Neuronal stem cell (in vitro differentiated cells): ENCODE measurements around the gene ELF5.

Source experiments
- DNase-seq: peaks from one replicate; pipeline ENCODE4 v3.0.0-alpha.2; 2013; ENCODE audit warnings: low spot score
- H2AFZ ChIP-seq: one replicate; pipeline ENCODE4 v1.6.1; 2013; ENCODE audit warnings: mild to moderate bottlenecking, low read length, inconsistent platforms
- H2AK5ac ChIP-seq: 2 replicates; pipeline ENCODE4 v1.6.1; 2013; ENCODE audit warnings: low read depth, mild to moderate bottlenecking, inconsistent platforms, low read length, moderate library complexity, mixed read lengths
- H2BK120ac ChIP-seq: 2 replicates; pipeline ENCODE4 v1.6.1; 2013; ENCODE audit warnings: low read depth, mild to moderate bottlenecking, inconsistent platforms, low read length, moderate library complexity, mixed read lengths
- H2BK12ac ChIP-seq: one replicate; pipeline ENCODE4 v1.6.1; 2013; ENCODE audit warnings: low read length, inconsistent platforms
- H2BK15ac ChIP-seq: 2 replicates; pipeline ENCODE4 v1.6.1; 2013; ENCODE audit warnings: mild to moderate bottlenecking, low read length, inconsistent platforms, mixed read lengths
- H2BK5ac ChIP-seq: one replicate; pipeline ENCODE4 v1.6.1; 2013; ENCODE audit warnings: inconsistent platforms, mild to moderate bottlenecking, low read length, moderate library complexity
- H3K14ac ChIP-seq: one replicate; pipeline ENCODE4 v1.6.1; 2013; ENCODE audit warnings: low read length, inconsistent platforms
- H3K18ac ChIP-seq: 2 replicates; pipeline ENCODE4 v1.6.1; 2013; ENCODE audit warnings: low read length, inconsistent platforms
- H3K23ac ChIP-seq: 2 replicates; pipeline ENCODE4 v1.6.1; 2013; ENCODE audit warnings: low read depth, mild to moderate bottlenecking, mixed read lengths, low read length, inconsistent platforms; ENCODE audit not compliant: poor library complexity
- H3K27ac ChIP-seq: replicated peaks from 3 replicates; pipeline ENCODE4 v1.5.1; 2013; ENCODE audit warnings: low read length, inconsistent platforms
- H3K27me3 ChIP-seq, 3 experiments: 2 replicates each; pipeline ENCODE4 v1.6.1; 2013; ENCODE audit warnings: low read length in 3 of 3, mild to moderate bottlenecking in 2 of 3, inconsistent platforms in 1 of 3, low read depth in 1 of 3, mixed read lengths in 1 of 3, moderate library complexity in 1 of 3; ENCODE audit not compliant: control insufficient read depth in 3 of 3, insufficient read depth in 3 of 3
- H3K36me3 ChIP-seq, 2 donors: replicated peaks in 1 of 2; 2 replicates each; pipeline ENCODE4 v1.6.1; 2013; ENCODE audit warnings: low read length in 2 of 2; ENCODE audit not compliant: control insufficient read depth in 2 of 2, insufficient read depth in 2 of 2
- H3K4ac ChIP-seq: 2 replicates; pipeline ENCODE4 v1.6.1; 2013; ENCODE audit warnings: inconsistent platforms, mild to moderate bottlenecking, low read length, moderate library complexity
- H3K4me1 ChIP-seq, 2 donors: 1 replicate in 1 of 2; 2 replicates in 1 of 2; pipeline ENCODE4 v1.6.1; 2013; ENCODE audit warnings: low read length in 2 of 2, low read depth in 1 of 2; ENCODE audit not compliant: control insufficient read depth in 2 of 2, insufficient read depth in 1 of 2
- H3K4me2 ChIP-seq: one replicate; pipeline ENCODE4 v1.6.1; 2013; ENCODE audit warnings: mild to moderate bottlenecking, low read length, inconsistent platforms; ENCODE audit not compliant: insufficient read depth, poor library complexity, severe bottlenecking
- H3K4me3 ChIP-seq, 2 donors: 2 replicates each; pipeline ENCODE4 v1.5.1; 2013; ENCODE audit warnings: low read length in 2 of 2, mild to moderate bottlenecking in 2 of 2, inconsistent platforms in 1 of 2, moderate library complexity in 1 of 2
- H3K79me1 ChIP-seq: one replicate; pipeline ENCODE4 v1.6.1; 2013; ENCODE audit warnings: low read depth, mild to moderate bottlenecking, inconsistent platforms, low read length, moderate library complexity
- H3K9ac ChIP-seq: one replicate; pipeline ENCODE4 v1.6.1; 2013; ENCODE audit warnings: mild to moderate bottlenecking, low read depth, low read length, inconsistent platforms; ENCODE audit not compliant: poor library complexity
- H3K9me3 ChIP-seq, 2 donors: replicated peaks in 1 of 2; 2 replicates each; pipeline versions ENCODE3 to v1.6.1; 2013; ENCODE audit warnings: low read length in 2 of 2, mild to moderate bottlenecking in 2 of 2, inconsistent platforms in 1 of 2, low read depth in 1 of 2, mixed read lengths in 1 of 2, moderate library complexity in 1 of 2; ENCODE audit not compliant: control insufficient read depth in 2 of 2, insufficient read depth in 1 of 2
- H4K8ac ChIP-seq: one replicate; pipeline ENCODE4 v1.6.1; 2013; ENCODE audit warnings: low read depth, mild to moderate bottlenecking, inconsistent platforms, low read length, moderate library complexity
- H4K91ac ChIP-seq: one replicate; pipeline ENCODE4 v1.6.1; 2013; ENCODE audit warnings: low read length, low read depth, mild to moderate bottlenecking, inconsistent platforms; ENCODE audit not compliant: poor library complexity
- WGBS, 2 donors: extraction: QIAGEN DNeasy Blood & Tissue Kit; methylation state at CpG; one replicate each; pipeline ENCODE4 v1.1.7; 2013; ENCODE audit warnings: missing lambda C conversion rate in 2 of 2, mixed read lengths in 1 of 2; ENCODE audit not compliant: insufficient read length in 2 of 2, insufficient replicate concordance in 1 of 2; ENCODE audit errors: extremely low coverage in 2 of 2; 5-methylcytosine and 5-hydroxymethylcytosine counted together

ELF5 gene

GRCh38 chr11:34441814-34442213 is 71.8 kb downstream of the ELF5 start:
- no peak overlapping the region for H3K4me2 ChIP-seq
- H3K23ac ChIP-seq, result no peak overlapping the region
- no peak overlapping the region for H2AK5ac ChIP-seq
- H3K4ac ChIP-seq, result no peak overlapping the region
- no peak overlapping the region for H4K8ac ChIP-seq
- H3K27ac ChIP-seq, result no peak overlapping the region
- H3K27me3 ChIP-seq, result no peaks in the 10 kb centered on the region
- H3K9ac ChIP-seq, result no peak overlapping the region
- H2BK12ac ChIP-seq, result no peak overlapping the region
- no peak overlapping the region for H2BK5ac ChIP-seq
- H3K4me1 ChIP-seq, result peaks cover 0 to 2% of the 10 kb centered on the region in 2 donors
- H3K18ac ChIP-seq, result no peak overlapping the region
- H2AFZ ChIP-seq, result no peak overlapping the region
- H2BK15ac ChIP-seq, result no peak overlapping the region
- no peak overlapping the region for H3K4me3 ChIP-seq
- H3K79me1 ChIP-seq, result no peaks in the 10 kb centered on the region
- no peak overlapping the region for H3K14ac ChIP-seq
- peaks cover 0 to 1% of the 10 kb centered on the region in 2 donors for H3K36me3 ChIP-seq
- no peak overlapping the region for H2BK120ac ChIP-seq
- H4K91ac ChIP-seq, result no peak overlapping the region
- no peak for DNase-seq
- peaks cover 0 to 6% of the 10 kb centered on the region in 2 donors for H3K9me3 ChIP-seq

DNA sequence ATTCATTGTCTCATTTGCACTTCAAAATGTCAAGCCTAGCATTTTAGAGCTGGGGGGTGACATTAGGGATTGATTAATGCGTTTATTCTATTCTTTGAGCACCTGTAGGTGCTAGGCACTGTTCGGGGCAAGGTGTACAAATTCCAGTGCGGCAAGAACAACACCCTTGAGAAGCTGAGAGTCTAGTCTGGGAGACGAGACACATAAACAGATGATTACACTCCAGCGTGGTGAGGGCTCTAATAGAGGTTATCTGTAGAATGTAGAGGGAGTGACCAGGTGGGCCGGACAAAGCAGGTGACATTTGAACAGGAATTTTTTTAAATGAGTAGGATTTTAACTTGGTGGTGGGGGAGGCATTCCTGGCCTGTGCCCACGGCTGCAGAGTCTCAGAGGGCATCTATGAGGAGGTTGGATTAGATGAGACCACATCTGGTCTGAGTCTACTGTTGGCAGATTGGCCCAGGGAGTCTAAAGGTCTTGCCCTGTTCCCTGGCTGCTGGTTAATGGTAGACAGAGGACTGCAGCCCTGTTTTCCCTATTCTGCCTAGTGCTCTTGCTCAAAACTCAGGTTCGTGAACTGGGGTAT is 73.9 kb downstream of the ELF5 start:
- H2AK5ac ChIP-seq, result no peak overlapping the region
- H3K4me2 ChIP-seq, result no peak overlapping the region
- DNase-seq, result no peak
- H3K27ac ChIP-seq, result no peak overlapping the region
- no CpG with 5 or more reads among the region's 8 CpGs for WGBS, 2 donors
- peaks cover 0 to 6% of the 10 kb centered on the region in 2 donors for H3K9me3 ChIP-seq
- H2BK12ac ChIP-seq, result no peak overlapping the region
- H2BK15ac ChIP-seq, result no peak overlapping the region
- H3K4me1 ChIP-seq, result peaks cover 0 to 2% of the 10 kb centered on the region in 2 donors
- no peak overlapping the region for H4K8ac ChIP-seq
- no peak overlapping the region for H3K18ac ChIP-seq
- H2BK5ac ChIP-seq, result no peak overlapping the region
- H3K23ac ChIP-seq, result no peak overlapping the region
- peaks cover 0 to 1% of the 10 kb centered on the region in 2 donors for H3K36me3 ChIP-seq
- no peak overlapping the region for H4K91ac ChIP-seq
- H3K14ac ChIP-seq, result no peak overlapping the region
- no peak overlapping the region for H3K4me3 ChIP-seq
- no peaks in the 10 kb centered on the region for H3K27me3 ChIP-seq
- no peak overlapping the region for H3K4ac ChIP-seq
- H3K9ac ChIP-seq, result no peak overlapping the region
- H2AFZ ChIP-seq, result no peak overlapping the region
- no peaks in the 10 kb centered on the region for H3K79me1 ChIP-seq
- H2BK120ac ChIP-seq, result no peak overlapping the region

DNA sequence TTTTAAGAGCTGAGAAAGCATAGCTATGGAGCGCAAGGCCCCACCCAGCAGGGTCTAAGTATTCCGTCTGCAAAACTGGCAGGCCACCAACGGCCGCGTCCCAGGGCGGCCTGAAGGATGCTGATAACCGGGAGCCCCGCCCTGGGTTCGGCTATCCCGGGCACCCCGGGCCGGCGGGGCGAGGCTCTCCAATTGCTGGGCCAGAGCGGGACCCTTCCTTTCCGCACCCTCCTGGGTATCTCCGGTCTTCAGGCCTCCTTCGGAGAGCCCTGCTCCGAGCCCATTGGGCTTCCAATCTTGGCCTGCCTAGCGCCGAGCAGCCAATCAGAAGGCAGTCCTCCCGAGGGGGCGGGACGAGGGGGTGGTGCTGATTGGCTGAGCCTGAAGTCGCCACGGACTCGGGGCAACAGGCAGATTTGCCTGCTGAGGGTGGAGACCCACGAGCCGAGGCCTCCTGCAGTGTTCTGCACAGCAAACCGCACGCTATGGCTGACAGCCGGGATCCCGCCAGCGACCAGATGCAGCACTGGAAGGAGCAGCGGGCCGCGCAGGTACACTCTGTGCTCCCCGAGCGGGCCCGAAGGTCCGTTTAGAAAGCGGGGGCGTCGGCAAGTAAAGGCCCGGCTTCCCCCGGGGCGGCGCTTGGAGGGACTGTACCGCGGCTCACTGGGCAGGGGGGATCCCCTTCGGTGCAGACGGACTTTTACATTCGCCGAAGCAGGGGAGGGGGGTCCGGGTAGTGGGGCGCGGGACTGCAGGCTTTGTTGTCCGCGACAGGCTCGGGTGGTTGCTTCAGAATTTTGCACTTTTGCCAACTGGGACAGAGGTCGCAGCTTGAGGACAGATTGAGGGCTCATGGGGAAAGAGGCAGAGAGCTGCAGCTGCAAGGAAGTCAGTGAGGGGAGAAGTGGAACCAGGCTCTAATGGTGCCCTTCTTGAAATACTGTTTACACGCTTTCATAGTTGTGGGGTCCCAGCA is 74.8 kb downstream of the ELF5 start, which contains the start of gene CAT:
CAT (plus strand) TSS at position 406 of the 979 bp plus-strand sequence; CDS start at position 486, 80 bp downstream.
- H2BK15ac ChIP-seq, result no peak within 1 kb of the TSS
- H2BK120ac ChIP-seq, result no peak within 1 kb of the TSS
- H3K4me3 ChIP-seq, result peak within 1 kb of the TSS in 1 of 2 donors; percentile 99
- H3K27ac ChIP-seq, result peak within 1 kb of the TSS; percentile 35
- H3K4me2 ChIP-seq, result peak within 1 kb of the TSS; percentile 36
- no peak within 1 kb of the TSS for H3K14ac ChIP-seq
- no peaks in the 10 kb centered on the region for H3K27me3 ChIP-seq
- peak within 1 kb of the TSS; percentile 83 for H3K9ac ChIP-seq
- H3K18ac ChIP-seq, result peak within 1 kb of the TSS; percentile 96
- H3K4ac ChIP-seq, result no peak within 1 kb of the TSS
- no peak within 1 kb of the TSS for H4K91ac ChIP-seq
- DNase-seq, result peak; percentile 89
- H3K36me3 ChIP-seq, result peaks cover 0 to 1% of the 10 kb centered on the region in 2 donors
- no peak within 1 kb of the TSS for H2BK12ac ChIP-seq
- peaks cover 0 to 2% of the 10 kb centered on the region in 2 donors for H3K4me1 ChIP-seq
- H2AFZ ChIP-seq, result no peak within 1 kb of the TSS
- H2AK5ac ChIP-seq, result no peak within 1 kb of the TSS
- H4K8ac ChIP-seq, result no peak within 1 kb of the TSS
- H2BK5ac ChIP-seq, result no peak within 1 kb of the TSS
- no peaks in the 10 kb centered on the region for H3K79me1 ChIP-seq
- WGBS, 2 donors, result no CpG with 5 or more reads among the region's 62 CpGs
- H3K9me3 ChIP-seq, result peaks cover 0 to 6% of the 10 kb centered on the region in 2 donors
- peak within 1 kb of the TSS; percentile 57 for H3K23ac ChIP-seq
